Pancreas (tissue), 10 donors: ENCODE results near the gene MED26. TPM values are rescaled to one million over a fixed set of nuclear protein-coding genes. Genes with fewer than 3 reads are reported as not detected.
"Not testable (repeated sequence)": the region's sequence is repeated elsewhere in the genome, so short reads cannot be mapped to it uniquely, and the experiment has no call there.

Experiments
- ATAC-seq, 4 donors: fragments of 200-7000 bp; cut with Tn5 transposase; one replicate each; pipeline versions ENCODE4 v1.8.0 to v1.9.1; 2020; ENCODE audit warnings: mild to moderate bottlenecking in 4 of 4, moderate library complexity in 4 of 4
- DNase-seq, 6 donors: peaks; one replicate each; pipeline ENCODE4 v3.0.0-alpha.2; 2020
- FAIRE-seq: peaks from 2 replicates; lab custom pipeline; 2012; peaks lifted over from hg19 to GRCh38; lab: Jason Lieb, UNC
- H3K27ac ChIP-seq, 4 donors: fragments of 200-600 bp; sonication (generic); 1 replicate in 3 of 4; 2 replicates in 1 of 4; pipeline versions ENCODE4 v1.5.0 to v1.8.0; 2020
- H3K27me3 ChIP-seq, 4 donors: fragments of 200-600 bp; one replicate each; pipeline ENCODE4 v1.8.0; 2021
- H3K36me3 ChIP-seq, 3 donors: fragments of 200-600 bp; sonication (generic) in 1 of 3; one replicate each; pipeline versions ENCODE4 v1.5.0 to v1.8.0; 2020 to 2021
- H3K4me1 ChIP-seq, 3 donors: fragments of 200-600 bp; one replicate each; pipeline ENCODE4 v1.8.0; 2021
- H3K4me3 ChIP-seq, 4 donors: fragments of 200-600 bp; sonication (generic) in 2 of 4; one replicate each; pipeline versions ENCODE4 v1.5.0 to v1.8.0; 2020 to 2021
- H3K9me3 ChIP-seq, 4 donors: fragments of 200-600 bp; one replicate each; pipeline ENCODE4 v1.8.0; 2021
- WGBS, 2 donors: extraction: QIAGEN DNeasy Blood & Tissue Kit; methylation state at CpG; one replicate each; pipeline ENCODE4 v1.1.7; 2013; 5-methylcytosine and 5-hydroxymethylcytosine counted together
- intact Hi-C, 3 donors: fragments of 100-400 bp; cut with DNase I; formaldehyde crosslinking; loops; one replicate each; pipeline versions ENCODE4 v1.11.1 to v1.14.2; 2022
- polyA plus RNA-seq, 2 donors: library from polyadenylated mRNA; stranded (reverse); fragments of 200-250 nt; gene quantifications; one replicate each; pipeline ENCODE4 v1.2.3, GENCODE V29; 2013
- total RNA-seq, 6 donors: library from RNA; stranded (reverse); fragmentation: NEBNext Ultra II Directional in 4 of 6; extraction: Animal tissue kit (Norgen Biotek cat#: 25700) in 4 of 6; gene quantifications; one replicate each; pipeline versions ENCODE4 v1.2.1 to v1.2.4, GENCODE V29; 2021 to 2023
- TF ChIP-seq, protein P1 (sequence below), 4 donors: fragments of 200-600 bp; sonication (generic) in 3 of 4; IDR thresholded peaks; one replicate each; pipeline versions ENCODE4 v1.5.0 to v1.8.0; 2021; ENCODE audit warnings: antibody characterized with exemption in 4 of 4
- donor health status: healthy with polysubstance abuse.
- donor health status: DM: no; HTN: no; CAD: no; lungs with moderate emphysema.
- donor health status: DM: no; HTN: no; CAD: no.
- donor health status: control.
- donor health status: control.
- donor health status: Bipolar disorder and iron deficiency.
- donor health status: DM: yes; HTN: yes; CAD: no.
- donor health status: DM: no; HTN: no; CAD: no.
- donor health status: DM: no; HTN: no; CAD: no.
- donor health status: DM: yes; HTN: yes; CAD: no.

The MED26 gene
- total and polyA plus RNA-seq, 8 donors = 3.7 to 7.1 (median 4.0) TPM

DNA sequence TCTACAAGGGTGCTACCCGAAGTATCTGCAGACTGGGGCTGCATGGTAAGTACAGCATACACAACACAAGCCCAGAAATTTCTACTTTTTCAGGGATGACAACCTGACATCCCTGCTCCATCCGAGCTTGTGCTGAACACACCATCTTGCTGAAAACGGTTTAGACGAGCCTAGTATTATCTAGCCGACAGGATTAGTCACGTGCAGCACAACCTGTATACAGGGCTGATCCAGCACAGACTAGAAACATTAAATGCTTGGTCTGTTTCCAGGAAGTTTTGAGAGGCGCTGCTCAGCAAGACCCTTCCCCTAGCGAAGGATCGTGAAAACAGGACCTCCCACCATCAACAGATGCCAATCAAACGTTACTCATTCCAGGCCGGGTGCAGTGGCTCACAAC lies 27.7 kb upstream of the MED26 start:
- DNase-seq (no peak), FAIRE-seq (no peak), ATAC-seq (no peak)
- TF ChIP-seq, protein P1, sequence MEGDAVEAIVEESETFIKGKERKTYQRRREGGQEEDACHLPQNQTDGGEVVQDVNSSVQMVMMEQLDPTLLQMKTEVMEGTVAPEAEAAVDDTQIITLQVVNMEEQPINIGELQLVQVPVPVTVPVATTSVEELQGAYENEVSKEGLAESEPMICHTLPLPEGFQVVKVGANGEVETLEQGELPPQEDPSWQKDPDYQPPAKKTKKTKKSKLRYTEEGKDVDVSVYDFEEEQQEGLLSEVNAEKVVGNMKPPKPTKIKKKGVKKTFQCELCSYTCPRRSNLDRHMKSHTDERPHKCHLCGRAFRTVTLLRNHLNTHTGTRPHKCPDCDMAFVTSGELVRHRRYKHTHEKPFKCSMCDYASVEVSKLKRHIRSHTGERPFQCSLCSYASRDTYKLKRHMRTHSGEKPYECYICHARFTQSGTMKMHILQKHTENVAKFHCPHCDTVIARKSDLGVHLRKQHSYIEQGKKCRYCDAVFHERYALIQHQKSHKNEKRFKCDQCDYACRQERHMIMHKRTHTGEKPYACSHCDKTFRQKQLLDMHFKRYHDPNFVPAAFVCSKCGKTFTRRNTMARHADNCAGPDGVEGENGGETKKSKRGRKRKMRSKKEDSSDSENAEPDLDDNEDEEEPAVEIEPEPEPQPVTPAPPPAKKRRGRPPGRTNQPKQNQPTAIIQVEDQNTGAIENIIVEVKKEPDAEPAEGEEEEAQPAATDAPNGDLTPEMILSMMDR (IDR thresholded peaks at IDR 0.05) = no peak
- Histone ChIP-seq H3K27me3 (no peaks in the 10 kb centered on the region), H3K9me3 (no peaks in the 10 kb centered on the region), H3K4me3 (no peak overlapping the region), H3K36me3 (peaks cover 6 to 42% (median 20%) of the 10 kb centered on the region in 3 donors), H3K4me1 (peaks cover 6 to 12% (median 10%) of the 10 kb centered on the region in 3 donors), H3K27ac (no peak overlapping the region)
- WGBS, 2 donors = 75 to 85% methylated on average over 11 of the region's 11 CpGs
- intact Hi-C loops = no loop called here

DNA sequence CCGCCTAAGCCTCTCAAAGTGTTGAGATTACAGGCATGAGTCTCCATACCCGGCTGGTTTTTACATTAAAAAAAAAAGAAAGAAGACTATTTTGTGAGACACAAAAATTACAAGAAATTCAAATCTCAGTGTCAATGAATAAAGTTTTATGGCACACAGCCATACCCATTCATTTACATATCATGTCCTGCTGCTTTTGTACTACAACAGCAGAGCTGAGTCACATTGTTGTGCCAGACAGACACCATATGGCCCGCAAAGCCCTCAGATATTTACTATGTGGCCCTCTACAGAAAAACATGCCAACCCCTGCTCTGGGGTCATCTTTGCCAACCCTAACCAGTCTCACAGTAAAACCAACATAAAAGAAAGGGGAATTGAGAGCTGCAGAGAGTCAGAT lies 26.6 kb upstream of the MED26 start:
- H3K9me3 ChIP-seq = no peaks in the 10 kb centered on the region
- peaks cover 6 to 44% (median 20%) of the 10 kb centered on the region in 3 donors for H3K36me3 ChIP-seq
- ATAC-seq (no peak), FAIRE-seq (no peak), DNase-seq (no peak)
- TF ChIP-seq, protein P1 (IDR thresholded peaks at IDR 0.05) = no peak
- no peak overlapping the region for H3K27ac ChIP-seq
- no peaks in the 10 kb centered on the region for H3K27me3 ChIP-seq
- WGBS, 2 donors = 86 to 94% methylated on average over 3 of the region's 3 CpGs
- peaks cover 6 to 12% (median 10%) of the 10 kb centered on the region in 3 donors for H3K4me1 ChIP-seq
- intact Hi-C loops = no loop called here
- H3K4me3 ChIP-seq = no peak overlapping the region

DNA sequence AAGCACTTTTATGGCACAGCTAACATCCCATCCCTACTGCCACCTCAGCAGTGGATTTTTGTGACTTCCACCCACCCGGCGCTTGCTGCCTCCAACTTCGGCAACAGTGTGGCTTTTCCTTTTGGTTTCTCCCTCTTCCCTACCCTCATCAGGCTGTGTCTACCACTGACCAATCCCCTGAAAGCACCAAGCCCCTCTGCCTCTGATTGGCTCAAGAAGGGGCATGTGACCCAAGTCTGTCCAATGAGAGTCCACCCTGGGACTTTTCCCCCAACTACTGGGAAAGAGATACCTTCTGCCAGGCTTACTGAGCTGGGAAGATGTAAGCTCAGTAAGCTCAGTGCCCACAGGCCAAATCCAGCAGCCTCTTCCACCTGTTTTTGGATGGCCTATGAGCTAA lies 26.1 kb upstream of the MED26 start:
- H3K4me1 ChIP-seq = peaks cover 6 to 11% (median 9%) of the 10 kb centered on the region in 3 donors
- no peak for FAIRE-seq
- no peaks in the 10 kb centered on the region for H3K9me3 ChIP-seq
- H3K4me3 ChIP-seq = no peak overlapping the region
- H3K27ac ChIP-seq = no peak overlapping the region
- no peaks in the 10 kb centered on the region for H3K27me3 ChIP-seq
- TF ChIP-seq, protein P1 (IDR thresholded peaks at IDR 0.05) = no peak
- no peak for DNase-seq
- peaks cover 6 to 44% (median 20%) of the 10 kb centered on the region in 3 donors for H3K36me3 ChIP-seq
- ATAC-seq = no peak
- WGBS, 2 donors = 89 to 94% methylated on average over 3 of the region's 3 CpGs
- intact Hi-C loops = no loop called here

DNA sequence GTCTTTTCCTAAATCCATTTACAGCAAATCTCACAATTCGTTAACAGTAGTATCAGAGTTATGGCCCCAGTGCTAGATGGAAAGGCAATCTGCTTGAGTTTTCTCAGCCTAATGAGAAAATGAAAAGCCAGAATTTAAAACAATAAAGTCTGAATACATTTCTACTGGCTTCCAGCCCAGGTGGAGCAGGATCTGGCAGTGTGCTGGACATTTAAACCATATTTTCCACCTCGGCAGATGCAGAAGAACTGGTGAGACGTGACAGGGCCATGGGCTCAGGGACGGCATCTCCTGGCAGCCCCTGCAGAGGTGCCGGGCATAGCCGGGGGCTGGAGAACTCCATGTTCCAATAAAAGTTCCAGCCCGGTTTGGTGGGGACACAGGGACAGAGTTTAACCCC lies 24.9 kb upstream of the MED26 start:
- H3K27me3 ChIP-seq = no peaks in the 10 kb centered on the region
- no peaks in the 10 kb centered on the region for H3K4me1 ChIP-seq
- H3K9me3 ChIP-seq = no peaks in the 10 kb centered on the region
- 78 to 87% methylated on average over 7 of the region's 7 CpGs for WGBS, 2 donors
- FAIRE-seq = no peak
- no peak overlapping the region for H3K27ac ChIP-seq
- TF ChIP-seq, protein P1 (IDR thresholded peaks at IDR 0.05) = no peak
- no peak for DNase-seq
- H3K36me3 ChIP-seq = peaks cover 6 to 44% (median 20%) of the 10 kb centered on the region in 3 donors
- ATAC-seq = no peak
- intact Hi-C loops = no loop called here
- H3K4me3 ChIP-seq = no peak overlapping the region

DNA sequence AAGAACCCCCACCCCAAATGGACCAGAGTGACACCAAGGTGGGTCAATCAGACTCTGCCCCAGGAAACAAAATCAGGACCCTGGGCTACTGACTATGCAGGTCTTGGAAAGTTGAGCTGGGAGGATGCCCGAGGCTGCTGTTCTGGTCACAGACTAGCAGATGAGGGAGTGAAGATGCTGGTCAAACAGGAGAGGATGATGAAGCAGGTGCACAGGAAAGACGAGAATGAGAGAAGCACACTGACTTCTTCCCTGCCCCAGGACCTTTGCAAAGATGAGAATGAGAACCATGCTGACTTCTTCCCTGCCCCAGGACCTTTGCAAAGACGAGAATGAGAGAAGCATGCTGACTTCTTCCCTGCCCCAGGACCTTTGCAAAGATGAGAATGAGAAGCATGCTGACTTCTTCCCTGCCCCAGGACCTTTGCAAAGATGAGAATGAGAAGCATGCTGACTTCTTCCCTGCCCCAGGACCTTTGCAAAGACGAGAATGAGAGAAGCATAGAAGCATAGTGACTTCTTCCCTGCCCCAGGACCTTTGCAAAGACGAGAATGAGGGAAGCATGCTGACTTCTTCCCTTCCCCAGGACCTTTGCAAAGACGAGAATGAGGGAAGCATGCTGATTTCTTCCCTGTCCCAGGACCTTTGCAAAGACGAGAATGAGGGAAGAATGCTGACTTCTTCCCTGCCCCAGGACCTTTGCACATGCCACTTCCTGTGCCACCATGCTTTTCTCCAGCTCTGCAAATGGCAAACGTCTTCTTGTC lies 23.6 kb upstream of the MED26 start:
- FAIRE-seq, intact Hi-C loops, H3K27ac ChIP-seq, DNase-seq, H3K4me3 ChIP-seq, H3K27me3 ChIP-seq, H3K4me1 ChIP-seq, ATAC-seq, H3K9me3 ChIP-seq: not testable (repeated sequence)
- peaks cover 6 to 54% (median 15%) of the 10 kb centered on the region in 3 donors for H3K36me3 ChIP-seq
- WGBS, 2 donors = 86 to 90% methylated on average over 8 of the region's 8 CpGs
